ENCODE results near the gene RAPGEF6. TPM values are rescaled to one million over a fixed set of nuclear protein-coding genes. Genes with fewer than 3 reads are reported as not detected.
"Not testable (repeated sequence)": the region's sequence is repeated elsewhere in the genome, so short reads cannot be mapped to it uniquely, and the experiment has no call there.

The RAPGEF6 gene
- total RNA-seq, 1 experiment from 2014 or later, result 26.1 TPM

GRCh38 chr5:131406076-131406475, 229.0 kb downstream of the RAPGEF6 start:
- no TSS peak for BruUV-seq (replicated peaks)
- ChIA-PET POLR2A (ENCODE audit: low non-redundant PET) (no interaction called here), CTCF (no interaction called here)
- Histone ChIP-seq H3K4me1 (ENCODE audit: insufficient read depth, low read length, poor library complexity, severe bottlenecking) (no peaks in the 10 kb centered on the region), H3K4me3 (ENCODE audit: low read depth, low read length, poor library complexity, severe bottlenecking) (no peak overlapping the region), H3K27me3 (replicated peaks; ENCODE audit: insufficient read depth, low read depth, low read length, poor library complexity) (no peaks in the 10 kb centered on the region), H3K36me3 (ENCODE audit: insufficient read depth, low read length, poor library complexity, severe bottlenecking) (peaks cover 19% of the 10 kb centered on the region), H3K27ac (ENCODE audit: low read depth, low read length, poor library complexity, severe bottlenecking) (no peak overlapping the region), H3K9me3 (ENCODE audit: low read depth, low read length, poor library complexity, severe bottlenecking) (peaks cover 12% of the 10 kb centered on the region)
- TF ChIP-seq CTCF (conservative IDR thresholded peaks at IDR 0.05; ENCODE audit: low read depth, low read length) (no peak), EZH2 (IDR thresholded peaks at IDR 0.05; ENCODE audit: borderline replicate concordance, low read depth, low read length, poor library complexity, severe bottlenecking) (no peak)
- intact Hi-C loops (cut with micrococcal nuclease; ENCODE audit: unreplicated experiment), result no loop called here
- DNase-seq (ENCODE audit: low spot score), result no peak

GRCh38 chr5:131405674-131406073, 229.4 kb downstream of the RAPGEF6 start:
- no peak for DNase-seq (ENCODE audit: low spot score)
- ChIA-PET POLR2A (ENCODE audit: low non-redundant PET) (no interaction called here), CTCF (no interaction called here)
- intact Hi-C loops (cut with micrococcal nuclease; ENCODE audit: unreplicated experiment), result no loop called here
- Histone ChIP-seq H3K9me3 (ENCODE audit: low read depth, low read length, poor library complexity, severe bottlenecking) (peaks cover 12% of the 10 kb centered on the region), H3K27me3 (replicated peaks; ENCODE audit: insufficient read depth, low read depth, low read length, poor library complexity) (no peaks in the 10 kb centered on the region), H3K4me3 (ENCODE audit: low read depth, low read length, poor library complexity, severe bottlenecking) (no peak overlapping the region), H3K36me3 (ENCODE audit: insufficient read depth, low read length, poor library complexity, severe bottlenecking) (peaks cover 21% of the 10 kb centered on the region), H3K4me1 (ENCODE audit: insufficient read depth, low read length, poor library complexity, severe bottlenecking) (no peaks in the 10 kb centered on the region), H3K27ac (ENCODE audit: low read depth, low read length, poor library complexity, severe bottlenecking) (no peak overlapping the region)
- TF ChIP-seq CTCF (conservative IDR thresholded peaks at IDR 0.05; ENCODE audit: low read depth, low read length) (no peak), EZH2 (IDR thresholded peaks at IDR 0.05; ENCODE audit: borderline replicate concordance, low read depth, low read length, poor library complexity, severe bottlenecking) (no peak)
- no TSS peak for BruUV-seq (replicated peaks)

GRCh38 chr5:131400585-131400984, 234.4 kb downstream of the RAPGEF6 start:
- no TSS peak for BruUV-seq (replicated peaks)
- ChIA-PET CTCF (no interaction called here), POLR2A (ENCODE audit: low non-redundant PET) (no interaction called here)
- peaks cover 12% of the 10 kb centered on the region for H3K9me3 ChIP-seq (ENCODE audit: low read depth, low read length, poor library complexity, severe bottlenecking)
- no peak for DNase-seq (ENCODE audit: low spot score)
- H3K4me1 ChIP-seq (ENCODE audit: insufficient read depth, low read length, poor library complexity, severe bottlenecking), result no peaks in the 10 kb centered on the region
- no peak for TF ChIP-seq EZH2 (IDR thresholded peaks at IDR 0.05; ENCODE audit: borderline replicate concordance, low read depth, low read length, poor library complexity, severe bottlenecking)
- TF ChIP-seq CTCF (conservative IDR thresholded peaks at IDR 0.05; ENCODE audit: low read depth, low read length), result no peak
- H3K27me3 ChIP-seq (replicated peaks; ENCODE audit: insufficient read depth, low read depth, low read length, poor library complexity), result no peaks in the 10 kb centered on the region
- H3K36me3 ChIP-seq (ENCODE audit: insufficient read depth, low read length, poor library complexity, severe bottlenecking), result peaks cover 22% of the 10 kb centered on the region
- H3K4me3 ChIP-seq (ENCODE audit: low read depth, low read length, poor library complexity, severe bottlenecking), result no peak overlapping the region
- intact Hi-C loops (cut with micrococcal nuclease; ENCODE audit: unreplicated experiment), result no loop called here
- H3K27ac ChIP-seq (ENCODE audit: low read depth, low read length, poor library complexity, severe bottlenecking), result no peak overlapping the region

GRCh38 chr5:131399007-131399406, 236.0 kb downstream of the RAPGEF6 start:
- Histone ChIP-seq H3K9me3 (ENCODE audit: low read depth, low read length, poor library complexity, severe bottlenecking) (peaks cover 12% of the 10 kb centered on the region), H3K36me3 (ENCODE audit: insufficient read depth, low read length, poor library complexity, severe bottlenecking) (peaks cover 36% of the 10 kb centered on the region)
- H3K27me3 ChIP-seq (replicated peaks; ENCODE audit: insufficient read depth, low read depth, low read length, poor library complexity); intact Hi-C loops (cut with micrococcal nuclease; ENCODE audit: unreplicated experiment); BruUV-seq (replicated peaks); H3K4me1 ChIP-seq (ENCODE audit: insufficient read depth, low read length, poor library complexity, severe bottlenecking); H3K27ac ChIP-seq (ENCODE audit: low read depth, low read length, poor library complexity, severe bottlenecking); DNase-seq (ENCODE audit: low spot score); CTCF ChIA-PET; H3K4me3 ChIP-seq (ENCODE audit: low read depth, low read length, poor library complexity, severe bottlenecking); POLR2A ChIA-PET (ENCODE audit: low non-redundant PET): not testable (repeated sequence)

All from A673 (cell line).